ENCODE results near the gene SLC25A44.

SLC25A44 gene

GRCh38 chr1:156193488-156194299 lies at the start of gene SLC25A44:
Gene SLC25A44 (plus strand): TSS chr1:156194104. CDS start chr1:156199848, 5,744 bp downstream.
- peak; percentile 98 for DNase-seq (ENCODE audit: low read depth)

- peak; percentile 40 for DNase-seq (ENCODE audit: low read depth)
Observed at GRCh38 chr1:156144742-156145141, 49.2 kb upstream of the SLC25A44 start.

- no peak for DNase-seq (ENCODE audit: low read depth)
Observed at GRCh38 chr1:156145650-156146019, 48.3 kb upstream of the SLC25A44 start.

GRCh38 chr1:156146020-156146768 lies 47.7 kb upstream of the SLC25A44 start:
- peak; percentile 97 for DNase-seq (ENCODE audit: low read depth)

GRCh38 chr1:156146769-156147405 lies 47.0 kb upstream of the SLC25A44 start:
- DNase-seq (ENCODE audit: low read depth): peak; percentile 60

GRCh38 chr1:156148216-156148615 lies 45.7 kb upstream of the SLC25A44 start:
- peak; percentile 14 for DNase-seq (ENCODE audit: low read depth)

- DNase-seq (ENCODE audit: low read depth): no peak
Observed at GRCh38 chr1:156149374-156150332, 44.3 kb upstream of the SLC25A44 start.

- DNase-seq (ENCODE audit: low read depth): no peak
Observed at GRCh38 chr1:156150333-156151011, 43.4 kb upstream of the SLC25A44 start.

- peak; percentile 82 for DNase-seq (ENCODE audit: low read depth)
Observed at GRCh38 chr1:156151093-156151688, 42.7 kb upstream of the SLC25A44 start.

- no peak for DNase-seq (ENCODE audit: low read depth)
Observed at GRCh38 chr1:156152628-156153027, 41.3 kb upstream of the SLC25A44 start.

GRCh38 chr1:156153362-156153761 lies 40.5 kb upstream of the SLC25A44 start, which contains the start of gene SEMA4A:
Gene SEMA4A (plus strand): TSS chr1:156153585. CDS start chr1:156154579, 994 bp downstream.
- DNase-seq (ENCODE audit: low read depth): no peak

GRCh38 chr1:156154317-156154749 lies 39.6 kb upstream of the SLC25A44 start:
- DNase-seq (ENCODE audit: low read depth): no peak

GRCh38 chr1:156155756-156156510 lies 38.0 kb upstream of the SLC25A44 start:
- no peak for DNase-seq (ENCODE audit: low read depth)

GRCh38 chr1:156157506-156157905 lies 36.4 kb upstream of the SLC25A44 start:
- no peak for DNase-seq (ENCODE audit: low read depth)

GRCh38 chr1:156157966-156158365 lies 35.9 kb upstream of the SLC25A44 start:
- DNase-seq (ENCODE audit: low read depth): no peak

- no peak for DNase-seq (ENCODE audit: low read depth)
Observed at GRCh38 chr1:156160000-156160742, 33.7 kb upstream of the SLC25A44 start.

- peak; percentile 64 for DNase-seq (ENCODE audit: low read depth)
Observed at GRCh38 chr1:156160743-156161171, 33.1 kb upstream of the SLC25A44 start.

- no peak for DNase-seq (ENCODE audit: low read depth)
Observed at GRCh38 chr1:156162430-156163037, 31.4 kb upstream of the SLC25A44 start.

Measured in fibroblast of gingiva (primary cell).